SK-N-SH (cell line): Measurements from ENCODE around the gene PIBF1. TPM values are rescaled to one million over a fixed set of nuclear protein-coding genes. Genes with fewer than 3 reads are reported as not detected.

ENCODE experiments used
- CTCF ChIA-PET: fragments of 300-600, 350-600 bp; formaldehyde crosslinking; extraction: SDS; loops from one replicate; lab custom pipeline; 2021; lab: Yijun Ruan, JAX
- POLR2A ChIA-PET: fragments of 350-600 bp; sonication (Branson Sonifier 250); formaldehyde crosslinking; extraction: SDS; loops from one replicate; lab custom pipeline; 2020; ENCODE audit warnings: antibody characterized with exemption, inconsistent platforms; lab: Yijun Ruan, JAX
- DNase-seq: peaks from one replicate; pipeline ENCODE4 v3.0.0; 2012
- H2AFZ ChIP-seq: fragments of 200-600 bp; sonication (generic); 2 replicates; pipeline ENCODE4 v1.8.1; 2016; ENCODE audit warnings: antibody characterized with exemption, mild to moderate bottlenecking, low read depth
- H3F3A ChIP-seq: fragments of 200-600 bp; sonication (generic); replicated peaks from 2 replicates; pipeline ENCODE3; 2016; ENCODE audit warnings: antibody characterized with exemption, mild to moderate bottlenecking; ENCODE audit not compliant: insufficient read depth
- H3K27ac ChIP-seq, 2 experiments: fragments of 200-500 bp in 1 of 2; fragments of 200-600 bp in 1 of 2; sonication (Bioruptor generic) in 1 of 2; sonication (generic), shearing (Covaris generic) in 1 of 2; 2 replicates each; pipeline versions ENCODE4 v1.5.1 to v1.6.1; 2014 to 2016; ENCODE audit warnings: low read depth in 2 of 2, inconsistent platforms in 1 of 2, low read length in 1 of 2, mild to moderate bottlenecking in 1 of 2, mixed read lengths in 1 of 2
- H3K27me3 ChIP-seq: fragments of 200-600 bp; sonication (generic), shearing (Covaris generic); 2 replicates; pipeline ENCODE4 v1.6.1; 2016; ENCODE audit warnings: mixed run types; ENCODE audit not compliant: insufficient read depth
- H3K36me3 ChIP-seq, 2 experiments: fragments of 200-500 bp in 1 of 2; fragments of 200-600 bp in 1 of 2; sonication (Bioruptor generic) in 1 of 2; sonication (generic) in 1 of 2; replicated peaks in 1 of 2; 2 replicates each; pipeline versions ENCODE3 to v1.5.1; 2014 to 2016; ENCODE audit warnings: low read length in 1 of 2, mild to moderate bottlenecking in 1 of 2; ENCODE audit not compliant: insufficient read depth in 2 of 2, control insufficient read depth in 1 of 2
- H3K4me1 ChIP-seq, 2 experiments: fragments of 200-500 bp in 1 of 2; fragments of 200-600 bp in 1 of 2; sonication (Bioruptor generic) in 1 of 2; sonication (generic), shearing (Covaris generic) in 1 of 2; 2 replicates each; pipeline versions ENCODE4 v1.5.1 to v1.6.1; 2014 to 2016; ENCODE audit warnings: low read depth in 1 of 2, low read length in 1 of 2, mixed run types in 1 of 2; ENCODE audit not compliant: insufficient read depth in 2 of 2, control insufficient read depth in 1 of 2
- H3K4me2 ChIP-seq: fragments of 200-600 bp; sonication (generic), shearing (Covaris generic); 2 replicates; pipeline ENCODE4 v1.6.1; 2017; ENCODE audit warnings: mixed run types
- H3K4me3 ChIP-seq, 2 experiments: fragments of 200-500 bp in 1 of 2; fragments of 200-600 bp in 1 of 2; sonication (Bioruptor generic) in 1 of 2; sonication (generic), shearing (Covaris generic) in 1 of 2; 2 replicates each; pipeline versions ENCODE4 v1.5.1 to v1.8.1; 2014 to 2016; ENCODE audit warnings: low read depth in 2 of 2, inconsistent platforms in 1 of 2, low read length in 1 of 2, mild to moderate bottlenecking in 1 of 2, mixed read lengths in 1 of 2, moderate library complexity in 1 of 2
- H3K79me2 ChIP-seq: fragments of 200-600 bp; sonication (generic); 2 replicates; pipeline ENCODE4 v1.8.1; 2017; ENCODE audit warnings: mild to moderate bottlenecking; ENCODE audit not compliant: insufficient read depth
- H3K9ac ChIP-seq: fragments of 200-600 bp; sonication (generic); 2 replicates; pipeline ENCODE4 v1.6.1; 2017; ENCODE audit warnings: mixed run types
- H3K9me2 ChIP-seq: fragments of 200-600 bp; sonication (generic); 2 replicates; pipeline ENCODE4 v1.6.1; 2017; ENCODE audit warnings: mixed run types
- H3K9me3 ChIP-seq: fragments of 200-600 bp; sonication (generic); 2 replicates; pipeline ENCODE4 v1.6.1; 2017; ENCODE audit warnings: mixed run types, mild to moderate bottlenecking, moderate library complexity
- H4K20me1 ChIP-seq: fragments of 200-600 bp; sonication (generic); 2 replicates; pipeline ENCODE4 v1.6.1; 2017; ENCODE audit warnings: mild to moderate bottlenecking, mixed run types; ENCODE audit not compliant: insufficient read depth
- CHD2 ChIP-seq: fragments of 150-350 bp; IDR thresholded peaks from 2 replicates; pipeline ENCODE4 v1.6.1; 2018; ENCODE audit warnings: low read length; ENCODE audit not compliant: partially characterized antibody
- ELF1 ChIP-seq: IDR thresholded peaks from 2 replicates; pipeline ENCODE4 v1.4.0; 2012
- EZH2phosphoT487 ChIP-seq: fragments of 200-600 bp; sonication (generic); IDR thresholded peaks from 2 replicates; pipeline ENCODE4 v1.6.1; 2017; ENCODE audit warnings: low read depth, mixed run types, mild to moderate bottlenecking, antibody characterized with exemption, moderate library complexity, borderline replicate concordance
- FOXM1 ChIP-seq: IDR thresholded peaks from 2 replicates; pipeline ENCODE4 v1.4.0; 2012; ENCODE audit warnings: low read depth, mild to moderate bottlenecking
- GABPA ChIP-seq: IDR thresholded peaks from 2 replicates; pipeline ENCODE4 v1.4.0; 2012; ENCODE audit warnings: low read depth, mild to moderate bottlenecking
- GATA2 ChIP-seq: sonication (generic); formaldehyde crosslinking; IDR thresholded peaks from 2 replicates; pipeline ENCODE4 v1.5.0; 2020; ENCODE audit warnings: mild to moderate bottlenecking, missing genetic modification reagents
- IRF3 ChIP-seq: fragments of 150-350 bp; IDR thresholded peaks from 2 replicates; pipeline ENCODE4 v1.6.1; 2016; ENCODE audit warnings: mild to moderate bottlenecking, low read depth, low read length
- JUND ChIP-seq: IDR thresholded peaks from 2 replicates; pipeline ENCODE4 v1.4.0; 2012
- NFIC ChIP-seq: IDR thresholded peaks from 2 replicates; pipeline ENCODE4 v1.4.0; 2012; ENCODE audit warnings: borderline replicate concordance
- NRF1 ChIP-seq: IDR thresholded peaks from 2 replicates; pipeline ENCODE4 v1.6.1; 2012; ENCODE audit warnings: low read depth, mild to moderate bottlenecking, low read length
- POLR2AphosphoS5 ChIP-seq: IDR thresholded peaks from 2 replicates; pipeline ENCODE4 v1.6.1; 2012; ENCODE audit warnings: low read depth, low read length
- RAD21 ChIP-seq: IDR thresholded peaks from 2 replicates; pipeline ENCODE4 v1.6.1; 2012; ENCODE audit warnings: mild to moderate bottlenecking, low read length
- RCOR1 ChIP-seq: fragments of 150-350 bp; IDR thresholded peaks from 2 replicates; pipeline ENCODE4 v1.6.1; 2017; ENCODE audit warnings: antibody characterized with exemption, low read length
- RFX5 ChIP-seq: IDR thresholded peaks from 2 replicates; pipeline ENCODE4 v1.6.1; 2012; ENCODE audit warnings: mild to moderate bottlenecking, improper control_type of control experiment, low read length
- RXRA ChIP-seq: IDR thresholded peaks from 2 replicates; pipeline ENCODE4 v1.4.0; 2012; ENCODE audit warnings: low read depth, mild to moderate bottlenecking, borderline replicate concordance
- SIN3A ChIP-seq: IDR thresholded peaks from 2 replicates; pipeline ENCODE4 v1.6.1; 2012; ENCODE audit warnings: low read depth, mild to moderate bottlenecking, low read length, moderate library complexity, borderline replicate concordance
- TAF1 ChIP-seq: IDR thresholded peaks from 2 replicates; pipeline ENCODE4 v1.6.1; 2012; ENCODE audit warnings: low read depth, mild to moderate bottlenecking, low read length, moderate library complexity, borderline replicate concordance
- USF2 ChIP-seq: fragments of 150-350 bp; IDR thresholded peaks from 2 replicates; pipeline ENCODE4 v1.6.1; 2017; ENCODE audit warnings: antibody characterized with exemption, low read length, low read depth, borderline replicate concordance
- WGBS: methylation state at CpG from one replicate; pipeline ENCODE4 v1.1.6; 2017; ENCODE audit warnings: low lambda C conversion rate; 5-methylcytosine and 5-hydroxymethylcytosine counted together
- polyA plus RNA-seq, 3 experiments: library from polyadenylated mRNA; depleted of rRNA; stranded (reverse); fragments of >200 nt; gene quantifications; 2 replicates each; pipeline ENCODE4 v1.2.3, GENCODE V29; 2012
- TF ChIP-seq, protein P1 (sequence below): IDR thresholded peaks from 2 replicates; pipeline ENCODE4; 2012

PIBF1 gene
- polyA plus RNA-seq, 1 of the 3 experiments (the other 2 are of a cell fraction) = 3.9 TPM

GRCh38 chr13:72788831-72789230 is 6.9 kb downstream of the PIBF1 start:
- 94% methylated on average over 1 of the region's 1 CpG for WGBS
- Histone ChIP-seq H3K4me1 (no peaks in the 10 kb centered on the region; a peak in 1 of 4 replicates), H3F3A (no peaks in the 10 kb centered on the region), H3K27me3 (no peaks in the 10 kb centered on the region), H2AFZ (no peak overlapping the region), H3K4me3 (no peak overlapping the region), H3K9me3 (no peaks in the 10 kb centered on the region), H3K9ac (no peak overlapping the region), H3K36me3 (peaks cover 36 to 47% of the 10 kb centered on the region in 2 experiments), H3K4me2 (no peak overlapping the region), H3K9me2 (no peaks in the 10 kb centered on the region), H3K27ac (no peak overlapping the region), H4K20me1 (no peaks in the 10 kb centered on the region), H3K79me2 (peaks cover 76% of the 10 kb centered on the region)
- ChIA-PET CTCF (interaction anchor here (0.7 to 1.2 kb wide), 3 partner anchors 12 to 1365 kb away, joined by 3 read pairs; no protein-coding TSS in a partner anchor), POLR2A (no interaction called here)
- TF ChIP-seq GATA2 (CRISPR knock-in tag) (no peak), RFX5 (no peak), EZH2phosphoT487 (no peak), RAD21 (no peak), FOXM1 (no peak), JUND (no peak), SIN3A (no peak), CHD2 (no peak), IRF3 (no peak), TAF1 (no peak), USF2 (no peak), ELF1 (no peak), NFIC (no peak), NRF1 (no peak)
- no peak for DNase-seq

DNA sequence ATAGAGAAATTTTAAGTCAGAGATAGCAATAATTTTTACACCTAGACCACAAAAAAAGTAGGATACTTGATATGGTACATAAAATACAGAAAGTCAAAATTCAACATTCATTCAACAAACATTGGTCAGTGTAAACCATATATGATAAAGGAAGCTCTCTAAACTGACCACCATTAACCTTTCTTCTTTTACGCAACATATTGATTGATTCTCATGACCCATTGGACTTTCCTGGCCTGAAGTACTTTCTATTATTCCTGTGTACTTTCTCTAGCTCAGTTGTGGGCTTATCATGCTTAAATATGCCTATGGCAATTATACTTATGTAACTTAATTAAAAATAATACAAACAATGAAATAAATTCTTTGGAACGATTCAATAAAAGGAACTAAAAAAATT is 10.7 kb downstream of the PIBF1 start:
- DNase-seq = no peak
- H3K4me1 ChIP-seq = no peaks in the 10 kb centered on the region
- H4K20me1 ChIP-seq = no peaks in the 10 kb centered on the region
- ChIA-PET CTCF (interaction anchor here (1.1 kb wide), 1 partner anchor 15 kb away, joined by 5 read pairs; no protein-coding TSS in a partner anchor), POLR2A (no interaction called here)
- no peaks in the 10 kb centered on the region for H3K9me3 ChIP-seq
- H3K36me3 ChIP-seq = peaks cover 56% of the 10 kb centered on the region in 2 experiments
- H3K4me2 ChIP-seq = no peak overlapping the region
- WGBS = 92% methylated on average over 2 of the region's 2 CpGs
- H3K9me2 ChIP-seq = no peaks in the 10 kb centered on the region
- H3K27ac ChIP-seq = no peak overlapping the region
- H3K79me2 ChIP-seq = peaks cover 45% of the 10 kb centered on the region
- no peaks in the 10 kb centered on the region for H3K27me3 ChIP-seq
- H3F3A ChIP-seq = no peaks in the 10 kb centered on the region
- no peak overlapping the region for H3K4me3 ChIP-seq
- H2AFZ ChIP-seq = no peak overlapping the region
- TF ChIP-seq POLR2AphosphoS5 (no peak), RCOR1 (no peak), NFIC (no peak), GABPA (no peak), NRF1 (no peak), RXRA (no peak)
- TF ChIP-seq, protein P1, sequence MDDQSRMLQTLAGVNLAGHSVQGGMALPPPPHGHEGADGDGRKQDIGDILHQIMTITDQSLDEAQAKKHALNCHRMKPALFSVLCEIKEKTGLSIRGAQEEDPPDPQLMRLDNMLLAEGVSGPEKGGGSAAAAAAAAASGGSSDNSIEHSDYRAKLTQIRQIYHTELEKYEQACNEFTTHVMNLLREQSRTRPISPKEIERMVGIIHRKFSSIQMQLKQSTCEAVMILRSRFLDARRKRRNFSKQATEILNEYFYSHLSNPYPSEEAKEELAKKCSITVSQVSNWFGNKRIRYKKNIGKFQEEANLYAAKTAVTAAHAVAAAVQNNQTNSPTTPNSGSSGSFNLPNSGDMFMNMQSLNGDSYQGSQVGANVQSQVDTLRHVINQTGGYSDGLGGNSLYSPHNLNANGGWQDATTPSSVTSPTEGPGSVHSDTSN = no peak
- no peak overlapping the region for H3K9ac ChIP-seq
